Cardiac muscle cell (in vitro differentiated cells and primary cell): ENCODE results near the gene KIF1A. TPM values are rescaled to one million over a fixed set of nuclear protein-coding genes. Genes with fewer than 3 reads are reported as not detected.

Experiments
- DNase-seq, 2 donors: peaks; one replicate each; pipeline versions ENCODE4 v3.0.0 to v3.0.0-alpha.2; 2010 to 2017; ENCODE audit warnings: low read depth in 1 of 2, low spot score in 1 of 2
- H3K27ac ChIP-seq: fragments of 200-600 bp; sonication (generic); 2 replicates; pipeline ENCODE4 v1.5.1; 2016
- H3K27me3 ChIP-seq: fragments of 200-600 bp; sonication (generic); 2 replicates; pipeline ENCODE4 v1.6.0; 2016; ENCODE audit warnings: control low read depth
- H3K36me3 ChIP-seq: fragments of 200-600 bp; sonication (generic); 2 replicates; pipeline ENCODE4 v1.5.1; 2016; ENCODE audit warnings: control low read depth
- H3K4me1 ChIP-seq: fragments of 200-600 bp; sonication (generic); 2 replicates; pipeline ENCODE4 v1.8.1; 2017; ENCODE audit warnings: low read depth, mild to moderate bottlenecking, mixed run types
- H3K4me3 ChIP-seq: fragments of 200-600 bp; sonication (generic); 2 replicates; pipeline ENCODE4 v1.5.1; 2016; ENCODE audit warnings: mild to moderate bottlenecking
- H3K9me3 ChIP-seq: fragments of 200-600 bp; sonication (generic); 2 replicates; pipeline ENCODE4 v1.5.1; 2017; ENCODE audit warnings: low read depth, mild to moderate bottlenecking, control low read depth
- polyA plus RNA-seq: library from polyadenylated mRNA; unstranded; fragments of >200 nt; fragmentation: Nextera tagmentation; extraction: Ambion mirVana; gene quantifications from 2 replicates; pipeline ENCODE4 v1.2.1, GENCODE V29; 2016
- total RNA-seq: library from RNA; depleted of rRNA; stranded (reverse); fragments of >200 nt; gene quantifications from 2 replicates; pipeline ENCODE4 v1.2.3, GENCODE V29; 2016
- TF ChIP-seq, protein P1 (sequence below): IDR thresholded peaks from 2 replicates; pipeline ENCODE4 v1.5.1; 2012; ENCODE audit warnings: low read depth, mild to moderate bottlenecking, low read length

Gene KIF1A
- total and polyA plus RNA-seq, 2 experiments from 2014 or later: 6.3 to 14.1 TPM

DNA sequence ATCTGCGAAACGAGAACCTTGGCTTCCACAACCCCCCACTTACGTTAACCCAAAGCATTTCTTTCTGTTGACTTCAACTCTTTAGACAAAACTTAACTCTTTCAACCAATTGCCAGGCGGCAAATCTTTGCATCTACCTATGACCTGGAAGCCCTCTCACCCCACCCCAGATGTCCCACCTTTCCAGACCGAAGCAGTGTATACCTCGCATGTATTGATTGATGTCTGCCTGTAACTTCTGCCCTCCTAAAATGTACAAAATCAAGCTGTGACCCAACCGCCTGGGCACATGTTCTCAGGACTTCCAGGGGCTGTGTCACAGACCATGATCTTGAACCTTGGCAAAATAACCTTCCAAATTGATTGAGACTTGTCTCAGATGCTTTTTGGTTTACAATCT lies 149.6 kb downstream of the KIF1A start:
- H3K27me3 ChIP-seq: peaks cover 41% of the 10 kb centered on the region
- no peak for DNase-seq
- no peak overlapping the region for H3K4me3 ChIP-seq
- H3K4me1 ChIP-seq: no peaks in the 10 kb centered on the region
- TF ChIP-seq, protein P1, sequence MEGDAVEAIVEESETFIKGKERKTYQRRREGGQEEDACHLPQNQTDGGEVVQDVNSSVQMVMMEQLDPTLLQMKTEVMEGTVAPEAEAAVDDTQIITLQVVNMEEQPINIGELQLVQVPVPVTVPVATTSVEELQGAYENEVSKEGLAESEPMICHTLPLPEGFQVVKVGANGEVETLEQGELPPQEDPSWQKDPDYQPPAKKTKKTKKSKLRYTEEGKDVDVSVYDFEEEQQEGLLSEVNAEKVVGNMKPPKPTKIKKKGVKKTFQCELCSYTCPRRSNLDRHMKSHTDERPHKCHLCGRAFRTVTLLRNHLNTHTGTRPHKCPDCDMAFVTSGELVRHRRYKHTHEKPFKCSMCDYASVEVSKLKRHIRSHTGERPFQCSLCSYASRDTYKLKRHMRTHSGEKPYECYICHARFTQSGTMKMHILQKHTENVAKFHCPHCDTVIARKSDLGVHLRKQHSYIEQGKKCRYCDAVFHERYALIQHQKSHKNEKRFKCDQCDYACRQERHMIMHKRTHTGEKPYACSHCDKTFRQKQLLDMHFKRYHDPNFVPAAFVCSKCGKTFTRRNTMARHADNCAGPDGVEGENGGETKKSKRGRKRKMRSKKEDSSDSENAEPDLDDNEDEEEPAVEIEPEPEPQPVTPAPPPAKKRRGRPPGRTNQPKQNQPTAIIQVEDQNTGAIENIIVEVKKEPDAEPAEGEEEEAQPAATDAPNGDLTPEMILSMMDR: no peak
- no peak overlapping the region for H3K27ac ChIP-seq
- no peaks in the 10 kb centered on the region for H3K36me3 ChIP-seq
- no peaks in the 10 kb centered on the region for H3K9me3 ChIP-seq

DNA sequence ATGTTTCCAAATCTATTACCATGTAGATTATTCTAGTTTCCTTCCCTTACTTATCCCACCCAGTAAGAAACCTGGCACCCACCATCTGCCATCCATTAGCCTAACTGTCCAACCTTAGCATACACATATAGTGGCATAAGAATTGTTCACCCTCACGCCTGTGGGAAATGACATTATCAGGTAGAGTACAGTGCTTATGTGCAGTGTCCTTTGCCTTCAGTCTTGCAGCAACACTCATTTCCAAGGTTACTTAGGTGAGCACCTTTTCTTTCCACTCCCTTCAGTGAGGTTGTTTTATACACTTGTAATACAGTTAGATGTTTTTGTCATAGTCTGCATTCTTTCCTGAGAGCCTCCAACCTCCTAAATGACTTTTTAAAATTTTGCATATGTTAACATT lies 155.4 kb downstream of the KIF1A start:
- H3K27ac ChIP-seq: no peak overlapping the region
- H3K4me3 ChIP-seq: no peak overlapping the region
- no peaks in the 10 kb centered on the region for H3K9me3 ChIP-seq
- no peaks in the 10 kb centered on the region for H3K36me3 ChIP-seq
- H3K27me3 ChIP-seq: no peaks in the 10 kb centered on the region
- H3K4me1 ChIP-seq: no peaks in the 10 kb centered on the region
- TF ChIP-seq, protein P1: no peak
- no peak for DNase-seq

Other genes with a start within 250 kb of the KIF1A start
- gene CAPN10, start 233.5 kb downstream of the KIF1A start, total RNA-seq: 60.8 and 61.6 TPM in 2 replicates
- gene CAPN10, start 233.5 kb downstream of the KIF1A start, polyA plus RNA-seq: 57.9 and 62.8 TPM in 2 replicates
- gene GPR35, start 194.7 kb downstream of the KIF1A start, total RNA-seq: 0.70 and 5.1 TPM in 2 replicates
- gene GPR35, start 194.7 kb downstream of the KIF1A start, polyA plus RNA-seq: 0.40 and 1.9 TPM in 2 replicates
- not detected in 2 replicates for gene AQP12B, start 137.3 kb downstream of the KIF1A start, total RNA-seq
- 0.50 TPM in 1 of 2 replicates, not detected in the other for gene AQP12B, start 137.3 kb downstream of the KIF1A start, polyA plus RNA-seq
- gene AQP12A, start 128.4 kb downstream of the KIF1A start, total RNA-seq: not detected in 2 replicates
- gene AQP12A, start 128.4 kb downstream of the KIF1A start, polyA plus RNA-seq: 0.50 TPM in 1 of 2 replicates, not detected in the other
- gene AGXT, start 48.6 kb upstream of the KIF1A start, total RNA-seq: 0.06 and 0.67 TPM in 2 replicates
- gene AGXT, start 48.6 kb upstream of the KIF1A start, polyA plus RNA-seq: 0.75 and 0.99 TPM in 2 replicates
- 0.07 TPM in 1 of 2 replicates, not detected in the other for gene MAB21L4, start 75.9 kb upstream of the KIF1A start, total RNA-seq
- gene MAB21L4, start 75.9 kb upstream of the KIF1A start, polyA plus RNA-seq: not detected in 2 replicates
- gene CROCC2, start 86.1 kb upstream of the KIF1A start, total RNA-seq: not detected in 2 replicates
- not detected in 2 replicates for gene CROCC2, start 86.1 kb upstream of the KIF1A start, polyA plus RNA-seq
- 0.09 and 1.2 TPM in 2 replicates for gene SNED1, start 178.4 kb upstream of the KIF1A start, total RNA-seq
- gene SNED1, start 178.4 kb upstream of the KIF1A start, polyA plus RNA-seq: 0.41 and 0.76 TPM in 2 replicates